ENCODE data around the gene FCAR. TPM values are rescaled to one million over a fixed set of nuclear protein-coding genes. Genes with fewer than 3 reads are reported as not detected.
"Not testable (repeated sequence)": the region's sequence is repeated elsewhere in the genome, so short reads cannot be mapped to it uniquely, and the experiment has no call there.

FCAR gene
- total RNA-seq, 1 donor from 2014 or later: not detected

GRCh38 chr19:54850930-54851329 lies 23.1 kb upstream of the FCAR start:
- Histone ChIP-seq H3K27ac (replicated peaks) (no peak overlapping the region), H3K36me3 (no peaks in the 10 kb centered on the region), H3K27me3 (ENCODE audit: low read depth) (peaks cover 41% of the 10 kb centered on the region), H3K4me1 (no peaks in the 10 kb centered on the region), H3K9me3 (replicated peaks) (no peaks in the 10 kb centered on the region), H3K4me3 (no peak overlapping the region)
- no peak for DNase-seq
- intact Hi-C loops (cut with micrococcal nuclease): no loop called here
- TF ChIP-seq, protein P1, sequence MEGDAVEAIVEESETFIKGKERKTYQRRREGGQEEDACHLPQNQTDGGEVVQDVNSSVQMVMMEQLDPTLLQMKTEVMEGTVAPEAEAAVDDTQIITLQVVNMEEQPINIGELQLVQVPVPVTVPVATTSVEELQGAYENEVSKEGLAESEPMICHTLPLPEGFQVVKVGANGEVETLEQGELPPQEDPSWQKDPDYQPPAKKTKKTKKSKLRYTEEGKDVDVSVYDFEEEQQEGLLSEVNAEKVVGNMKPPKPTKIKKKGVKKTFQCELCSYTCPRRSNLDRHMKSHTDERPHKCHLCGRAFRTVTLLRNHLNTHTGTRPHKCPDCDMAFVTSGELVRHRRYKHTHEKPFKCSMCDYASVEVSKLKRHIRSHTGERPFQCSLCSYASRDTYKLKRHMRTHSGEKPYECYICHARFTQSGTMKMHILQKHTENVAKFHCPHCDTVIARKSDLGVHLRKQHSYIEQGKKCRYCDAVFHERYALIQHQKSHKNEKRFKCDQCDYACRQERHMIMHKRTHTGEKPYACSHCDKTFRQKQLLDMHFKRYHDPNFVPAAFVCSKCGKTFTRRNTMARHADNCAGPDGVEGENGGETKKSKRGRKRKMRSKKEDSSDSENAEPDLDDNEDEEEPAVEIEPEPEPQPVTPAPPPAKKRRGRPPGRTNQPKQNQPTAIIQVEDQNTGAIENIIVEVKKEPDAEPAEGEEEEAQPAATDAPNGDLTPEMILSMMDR (IDR thresholded peaks at IDR 0.05; ENCODE audit: borderline replicate concordance): no peak

- TF ChIP-seq, protein P1 (IDR thresholded peaks at IDR 0.05; ENCODE audit: borderline replicate concordance): no peak
- Histone ChIP-seq H3K9me3 (replicated peaks) (no peaks in the 10 kb centered on the region), H3K27ac (replicated peaks) (no peak overlapping the region), H3K27me3 (ENCODE audit: low read depth) (peaks cover 41% of the 10 kb centered on the region), H3K36me3 (no peaks in the 10 kb centered on the region), H3K4me1 (no peaks in the 10 kb centered on the region), H3K4me3 (no peak overlapping the region)
- no peak for DNase-seq
- intact Hi-C loops (cut with micrococcal nuclease): no loop called here
These were observed 22.7 kb upstream of the FCAR start for GRCh38 chr19:54851353-54851752.

GRCh38 chr19:54855241-54855640 lies 18.8 kb upstream of the FCAR start:
- DNase-seq; H3K36me3 ChIP-seq; H3K4me1 ChIP-seq; H3K9me3 ChIP-seq (replicated peaks); intact Hi-C loops (cut with micrococcal nuclease); H3K27ac ChIP-seq (replicated peaks); H3K4me3 ChIP-seq: not testable (repeated sequence)
- peaks cover 40% of the 10 kb centered on the region for H3K27me3 ChIP-seq (ENCODE audit: low read depth)

DNA sequence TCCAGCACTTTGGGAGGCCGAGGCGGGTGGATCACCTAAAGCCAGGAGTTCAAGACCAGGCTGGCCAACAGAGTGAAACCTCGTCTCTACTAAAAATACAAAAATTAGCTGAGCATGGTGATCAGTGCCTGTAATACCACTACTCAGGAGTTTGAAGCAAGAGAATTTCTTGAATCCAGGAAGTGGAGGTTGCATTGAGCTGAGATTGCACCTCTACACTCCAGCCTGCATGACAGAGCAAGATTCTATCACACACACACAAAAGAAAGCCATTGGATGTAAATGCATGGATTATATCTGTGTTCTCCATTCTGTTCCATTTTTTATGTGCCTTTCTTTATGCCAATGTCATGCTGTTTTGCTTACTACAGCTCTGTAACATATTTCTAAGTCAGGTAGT lies 15.6 kb upstream of the FCAR start:
- DNase-seq; H3K4me3 ChIP-seq; H3K36me3 ChIP-seq; H3K4me1 ChIP-seq; H3K9me3 ChIP-seq (replicated peaks); H3K27ac ChIP-seq (replicated peaks); intact Hi-C loops (cut with micrococcal nuclease): not testable (repeated sequence)
- peaks cover 25% of the 10 kb centered on the region for H3K27me3 ChIP-seq (ENCODE audit: low read depth)

- H3K9me3 ChIP-seq (replicated peaks); H3K4me3 ChIP-seq; H3K4me1 ChIP-seq; H3K36me3 ChIP-seq; H3K27ac ChIP-seq (replicated peaks); intact Hi-C loops (cut with micrococcal nuclease); DNase-seq: not testable (repeated sequence)
- H3K27me3 ChIP-seq (ENCODE audit: low read depth): peaks cover 23% of the 10 kb centered on the region
These were observed 14.6 kb upstream of the FCAR start for GRCh38 chr19:54859421-54859820.

DNA sequence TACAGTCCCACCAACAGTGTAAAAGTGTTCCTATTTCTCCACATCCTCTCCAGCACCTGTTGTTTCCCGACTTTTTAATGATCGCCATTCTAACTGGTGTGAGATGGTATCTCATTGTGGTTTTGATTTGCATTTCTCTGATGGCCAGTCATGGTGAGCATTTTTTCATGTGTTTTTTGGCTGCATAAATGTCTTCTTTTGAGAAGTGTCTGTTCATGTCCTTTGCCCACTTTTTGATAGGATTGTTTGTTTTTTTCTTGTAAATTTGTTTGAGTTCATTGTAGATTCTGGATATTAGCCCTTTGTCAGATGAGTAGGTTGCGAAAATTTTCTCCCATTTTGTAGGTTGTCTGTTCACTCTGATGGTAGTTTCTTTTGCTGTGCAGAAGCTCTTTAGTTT lies 10.6 kb upstream of the FCAR start:
- H3K4me3 ChIP-seq; DNase-seq; H3K36me3 ChIP-seq; H3K9me3 ChIP-seq (replicated peaks); intact Hi-C loops (cut with micrococcal nuclease); H3K27ac ChIP-seq (replicated peaks); H3K4me1 ChIP-seq: not testable (repeated sequence)
- H3K27me3 ChIP-seq (ENCODE audit: low read depth): peaks cover 27% of the 10 kb centered on the region

DNA sequence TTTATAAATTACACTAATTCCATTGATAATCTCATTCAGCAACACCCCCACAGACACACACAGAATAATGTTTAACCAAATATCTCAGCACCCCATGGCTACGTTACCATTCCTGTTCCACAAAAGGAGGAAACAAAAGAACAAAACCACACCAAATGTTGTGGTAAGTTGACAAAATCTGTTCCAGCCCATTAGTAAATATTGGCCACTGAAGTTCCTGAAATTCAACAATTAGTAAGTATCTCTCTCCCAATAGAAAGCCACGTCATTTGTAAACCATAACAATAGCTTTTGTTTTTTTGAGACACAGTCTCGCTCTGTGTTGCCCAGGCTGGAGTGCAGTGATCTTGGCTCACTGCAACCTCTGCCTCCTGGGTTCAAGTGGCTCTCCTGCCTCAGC lies 2.3 kb upstream of the FCAR start:
- Histone ChIP-seq H3K9me3 (replicated peaks) (peaks cover 8% of the 10 kb centered on the region), H3K27me3 (ENCODE audit: low read depth) (peaks cover 27% of the 10 kb centered on the region), H3K36me3 (no peaks in the 10 kb centered on the region), H3K4me3 (no peak overlapping the region), H3K27ac (replicated peaks) (no peak overlapping the region), H3K4me1 (no peaks in the 10 kb centered on the region)
- TF ChIP-seq, protein P1 (IDR thresholded peaks at IDR 0.05; ENCODE audit: borderline replicate concordance): no peak
- intact Hi-C loops (cut with micrococcal nuclease): no loop called here
- no peak for DNase-seq

GRCh38 chr19:54875506-54875905 lies 1.5 kb downstream of the FCAR start:
- intact Hi-C loops (cut with micrococcal nuclease): no loop called here
- Histone ChIP-seq H3K4me1 (no peaks in the 10 kb centered on the region), H3K36me3 (no peaks in the 10 kb centered on the region), H3K27me3 (ENCODE audit: low read depth) (peaks cover 34% of the 10 kb centered on the region), H3K4me3 (no peak overlapping the region), H3K27ac (replicated peaks) (no peak overlapping the region), H3K9me3 (replicated peaks) (peaks cover 5% of the 10 kb centered on the region)
- no peak for DNase-seq
- TF ChIP-seq, protein P1 (IDR thresholded peaks at IDR 0.05; ENCODE audit: borderline replicate concordance): no peak
